ENCODE measurements around the gene BBS2. TPM values are rescaled to one million over a fixed set of nuclear protein-coding genes. Genes with fewer than 3 reads are reported as not detected.
"Not testable (repeated sequence)": the region's sequence is repeated elsewhere in the genome, so short reads cannot be mapped to it uniquely, and the experiment has no call there.

BBS2 gene
- total RNA-seq, 2 donors from 2014 or later = 34.2 to 36.2 TPM

DNA sequence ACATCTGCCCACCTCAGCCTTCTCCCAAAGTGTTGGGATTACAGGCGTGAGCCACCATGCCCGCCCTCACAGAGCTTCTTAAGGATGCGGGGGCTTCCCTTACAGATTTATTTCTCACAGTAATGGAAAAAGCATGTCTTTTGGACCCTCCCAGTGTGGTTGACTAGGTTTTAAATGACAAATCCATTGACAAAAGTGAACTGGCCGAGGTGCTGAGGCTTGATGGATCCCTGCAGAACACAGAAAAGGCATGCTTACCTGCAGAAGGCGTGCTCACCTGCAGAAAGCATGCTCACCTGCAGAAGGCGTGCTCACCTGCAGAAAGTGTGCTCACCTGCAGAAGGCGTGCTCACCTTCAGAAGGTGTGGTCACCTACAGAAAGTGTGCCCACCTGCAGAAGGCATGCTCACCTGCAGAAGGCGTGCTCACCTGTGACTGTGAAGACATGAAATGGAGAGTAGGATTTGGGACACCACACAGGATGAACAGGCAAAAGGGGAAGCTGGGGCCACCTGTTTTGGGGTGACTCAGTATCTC, 15.1 kb upstream of the BBS2 start:
- DNase-seq = peak in 1 of 2 donors; percentile 24
- intact Hi-C loops (cut with DNase I, micrococcal nuclease) = no loop called here
- ATAC-seq = peak; percentile 65

GRCh38 chr16:56532714-56533113, 12.9 kb upstream of the BBS2 start:
- intact Hi-C loops (cut with DNase I, micrococcal nuclease) = no loop called here
- ATAC-seq = peak; percentile 27
- DNase-seq = no peak

GRCh38 chr16:56530872-56531271, 11.0 kb upstream of the BBS2 start:
- ATAC-seq (no peak), DNase-seq (no peak)
- intact Hi-C loops (cut with DNase I, micrococcal nuclease) = no loop called here

- intact Hi-C loops (cut with DNase I, micrococcal nuclease) = no loop called here
- ATAC-seq (no peak), DNase-seq (no peak)
These were observed 5.4 kb upstream of the BBS2 start for GRCh38 chr16:56525236-56525635.

DNA sequence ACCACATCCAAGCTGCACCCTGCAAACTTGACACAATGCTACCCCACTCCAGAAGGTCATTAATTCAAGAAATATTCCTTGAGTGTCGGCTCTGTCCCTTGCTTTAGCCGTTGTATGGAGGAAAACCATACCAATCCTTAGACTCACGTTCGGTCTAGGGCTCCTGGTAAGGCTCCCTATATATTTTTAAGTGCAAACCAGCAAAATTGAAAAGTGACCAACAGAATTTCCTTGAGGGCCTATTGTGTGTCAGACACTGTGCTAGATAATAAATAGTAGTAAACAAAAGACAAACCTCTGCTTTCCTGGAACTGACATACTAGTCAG, 390 bp upstream of the BBS2 start:
- ATAC-seq (no peak), DNase-seq (no peak)
- intact Hi-C loops (cut with DNase I, micrococcal nuclease) = no loop called here

- intact Hi-C loops (cut with DNase I, micrococcal nuclease) = loop anchor here in 1 of 2 donors (5.0 kb wide), 1 partner anchor 84 kb away; no protein-coding TSS in a partner anchor
- ATAC-seq (no peak), DNase-seq (no peak)
These were observed 1.4 kb downstream of the BBS2 start for GRCh38 chr16:56518425-56518824.

GRCh38 chr16:56517206-56517605, 2.6 kb downstream of the BBS2 start:
- intact Hi-C loops (cut with DNase I, micrococcal nuclease) = loop anchor here in 1 of 2 donors (5.0 kb wide), 1 partner anchor 85 kb away; no protein-coding TSS in a partner anchor
- DNase-seq (no peak), ATAC-seq (no peak)

DNA sequence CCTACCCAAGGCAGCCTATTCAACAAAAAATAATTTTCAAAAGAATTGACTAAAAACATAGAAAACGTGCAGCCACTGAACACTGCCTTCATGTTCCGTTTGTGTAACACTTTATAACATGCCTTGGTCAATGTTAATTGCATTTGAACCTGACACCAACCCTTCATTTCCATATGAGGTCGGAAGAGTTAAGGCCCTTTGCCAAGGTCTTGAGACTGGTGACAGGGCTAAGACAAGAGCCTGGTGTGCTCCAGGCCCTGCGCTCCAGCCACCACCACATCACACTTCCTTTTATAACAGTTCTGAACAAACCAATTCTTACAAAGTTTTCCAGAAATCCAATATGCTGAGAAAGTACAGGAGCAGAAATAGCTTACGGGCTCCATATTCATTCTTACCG, 4.2 kb downstream of the BBS2 start:
- ATAC-seq = no peak
- intact Hi-C loops (cut with DNase I, micrococcal nuclease) = loop anchor here in 1 of 2 donors (5.0 kb wide), 1 partner anchor 87 kb away; no protein-coding TSS in a partner anchor
- no peak for DNase-seq

GRCh38 chr16:56514845-56515244, 5.0 kb downstream of the BBS2 start:
- intact Hi-C loops (cut with DNase I, micrococcal nuclease) = loop anchor here in 1 of 2 donors (5.0 kb wide), 2 partner anchors 87 to 177 kb away; no protein-coding TSS in a partner anchor
- ATAC-seq (no peak), DNase-seq (no peak)

- ATAC-seq (peak; percentile 94), DNase-seq (peak; percentile 43 to 67)
- intact Hi-C loops (cut with DNase I, micrococcal nuclease) = loop anchor here in 1 of 2 donors (5.0 kb wide), 1 partner anchor 178 kb away; no protein-coding TSS in a partner anchor
These were observed 5.9 kb downstream of the BBS2 start for GRCh38 chr16:56513972-56514371.

DNA sequence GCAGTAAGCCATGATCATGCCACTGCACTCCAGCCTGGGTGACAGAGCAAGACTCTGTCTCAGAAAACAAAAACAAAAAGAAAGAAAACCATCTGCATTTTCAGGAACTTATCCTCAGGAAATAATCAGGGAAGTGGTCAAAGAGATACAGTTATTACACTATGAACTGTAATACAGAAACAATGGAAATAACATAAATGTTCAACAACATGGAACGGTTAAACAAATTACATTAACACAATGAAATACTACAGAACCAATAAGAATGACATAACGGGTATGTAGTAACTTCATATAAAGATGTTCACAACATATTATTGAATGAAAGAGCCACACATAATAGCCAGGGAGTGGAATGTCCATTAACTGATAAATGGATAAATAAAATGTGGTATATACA, 6.7 kb downstream of the BBS2 start:
- intact Hi-C loops (cut with DNase I, micrococcal nuclease) = loop anchor here in 1 of 2 donors (5.0 kb wide), 1 partner anchor 179 kb away; no protein-coding TSS in a partner anchor
- ATAC-seq (no peak), DNase-seq (no peak)

GRCh38 chr16:56512025-56512424, 7.8 kb downstream of the BBS2 start:
- intact Hi-C loops (cut with DNase I, micrococcal nuclease) = loop anchor here in 1 of 2 donors (5.0 kb wide), 1 partner anchor 180 kb away; no protein-coding TSS in a partner anchor
- no peak for ATAC-seq
- no peak for DNase-seq

DNA sequence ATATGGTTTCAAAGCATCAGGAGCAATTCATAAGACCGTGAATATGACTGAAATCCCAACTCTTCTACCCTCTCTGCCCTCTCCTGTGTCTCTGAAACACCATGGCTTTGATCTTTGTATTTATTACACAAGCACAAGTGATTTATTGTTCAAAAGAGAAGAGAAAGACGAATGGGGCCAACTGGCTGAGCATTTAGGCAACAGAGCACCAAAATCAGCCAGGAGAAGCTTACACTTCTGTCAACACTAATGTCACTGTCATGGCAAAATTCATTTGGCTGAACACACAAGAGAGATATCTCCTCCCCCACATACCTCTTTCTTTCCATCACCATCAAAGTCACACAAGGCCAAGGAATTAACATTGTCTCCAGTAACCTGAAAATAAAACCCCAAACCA, 9.3 kb downstream of the BBS2 start:
- ATAC-seq (no peak), DNase-seq (no peak)
- intact Hi-C loops (cut with DNase I, micrococcal nuclease) = loop anchor here in 1 of 2 donors (5.0 kb wide), 1 partner anchor 182 kb away; no protein-coding TSS in a partner anchor

GRCh38 chr16:56506941-56507340, 12.9 kb downstream of the BBS2 start:
- intact Hi-C loops (cut with DNase I, micrococcal nuclease) = no loop called here
- no peak for DNase-seq
- ATAC-seq = no peak

DNA sequence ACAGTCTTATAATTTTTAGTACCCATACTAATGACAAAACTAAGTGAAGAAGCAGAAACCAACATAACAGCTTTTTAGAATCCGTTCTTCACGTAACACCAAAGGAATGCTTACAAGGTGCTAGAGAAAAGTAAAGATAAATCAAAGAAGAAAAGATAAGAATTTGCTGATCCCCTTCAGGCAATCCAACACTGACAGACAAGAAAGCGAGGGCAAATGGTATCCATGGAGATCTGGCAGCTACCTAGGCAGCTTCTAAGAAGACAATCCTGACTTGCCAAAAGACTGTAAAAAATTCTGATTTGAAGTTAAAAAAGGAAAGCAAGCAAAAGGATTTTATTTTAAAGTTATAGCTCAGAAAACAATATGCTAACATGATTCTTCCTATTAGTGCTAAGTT, 14.6 kb downstream of the BBS2 start:
- intact Hi-C loops (cut with DNase I, micrococcal nuclease) = no loop called here
- DNase-seq (no peak), ATAC-seq (no peak)

- ATAC-seq (no peak), DNase-seq (no peak)
- intact Hi-C loops (cut with DNase I, micrococcal nuclease) = no loop called here
These were observed 26.0 kb downstream of the BBS2 start for GRCh38 chr16:56493815-56494214.

DNA sequence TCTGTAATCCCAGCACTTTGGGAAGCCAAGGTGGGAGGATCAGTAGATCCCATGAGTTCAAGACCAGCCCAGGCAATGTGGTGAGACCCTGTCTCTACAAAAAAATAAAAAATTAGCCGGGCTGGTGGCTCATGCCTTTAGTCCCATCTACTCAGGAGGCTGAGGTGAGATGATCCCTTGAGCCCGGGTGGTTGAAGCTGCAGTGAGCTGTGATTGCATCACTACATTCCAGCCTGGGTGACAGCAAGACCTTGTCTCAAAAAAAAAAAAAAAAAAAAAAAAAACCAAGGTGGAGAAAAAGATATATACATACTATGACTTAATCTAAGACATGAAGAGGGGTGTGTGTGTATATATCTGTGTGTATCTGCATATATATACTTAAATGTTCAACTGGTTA, 26.7 kb downstream of the BBS2 start:
- ATAC-seq (no peak), DNase-seq (no peak)
- intact Hi-C loops (cut with DNase I, micrococcal nuclease) = no loop called here

- no peak for ATAC-seq
- intact Hi-C loops (cut with DNase I, micrococcal nuclease) = no loop called here
- DNase-seq = no peak
These were observed 28.1 kb downstream of the BBS2 start for GRCh38 chr16:56491657-56492261.

DNA sequence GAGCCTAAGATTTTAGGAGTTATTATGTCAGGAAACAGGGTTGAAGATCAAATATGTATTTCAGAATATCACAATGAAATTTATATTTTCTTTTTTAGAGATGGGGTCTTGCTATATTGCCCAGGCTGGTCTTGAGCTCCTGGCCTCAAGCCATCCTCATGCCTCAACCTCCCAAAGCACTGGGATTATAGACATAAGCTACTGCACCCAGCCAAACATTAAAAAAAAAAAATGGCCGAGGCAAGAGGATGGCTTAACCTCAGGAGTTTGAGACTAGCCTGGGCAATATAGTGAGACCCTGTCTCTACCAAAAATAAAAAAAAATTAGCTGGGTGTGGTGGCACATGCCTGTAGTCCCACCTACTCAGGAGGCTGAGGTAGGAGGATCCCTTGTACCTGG, 31.0 kb downstream of the BBS2 start:
- ATAC-seq; DNase-seq; intact Hi-C loops (cut with DNase I, micrococcal nuclease): not testable (repeated sequence)

DNA sequence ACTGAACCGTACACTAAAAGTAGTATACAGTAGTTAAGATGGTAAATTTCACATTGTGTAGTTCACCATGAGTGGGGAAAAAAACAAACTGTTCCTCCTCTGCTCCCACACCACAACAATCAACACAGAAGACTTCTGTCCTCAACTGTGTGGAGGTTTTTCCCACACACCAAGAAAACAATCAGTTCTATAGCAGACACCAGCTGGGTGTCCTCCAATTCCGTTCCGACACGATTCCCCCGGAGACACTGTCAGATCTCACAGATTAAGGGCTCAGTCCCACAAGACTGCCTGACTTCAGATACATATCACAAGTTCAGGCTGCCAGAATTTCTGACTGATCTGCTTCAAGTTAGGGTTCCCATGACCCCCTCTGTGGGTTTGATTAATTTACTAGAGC, 31.8 kb downstream of the BBS2 start:
- DNase-seq = no peak
- ATAC-seq = no peak
- intact Hi-C loops (cut with DNase I, micrococcal nuclease) = no loop called here

- intact Hi-C loops (cut with DNase I, micrococcal nuclease) = no loop called here
These were observed 36.4 kb downstream of the BBS2 start for GRCh38 chr16:56483394-56483793.

More at GRCh38 chr16:56483394-56483793, 36.4 kb downstream of the BBS2 start:
- DNase-seq (no peak), ATAC-seq (no peak)

All from left colon (tissue), 2 donors.